Measurements from ENCODE around the gene FNDC3B. TPM values are rescaled to one million over a fixed set of nuclear protein-coding genes. Genes with fewer than 3 reads are reported as not detected.

Gene FNDC3B
- total and polyA plus RNA-seq, 2 of the 8 experiments (the other 6 are each of a cell fraction or from before 2014, with no cell fraction given), result 14.1 to 44.4 TPM

GRCh38 chr3:172048599-172048998 is 9.2 kb downstream of the FNDC3B start:
- H2BK12ac ChIP-seq (ENCODE audit: low read depth, low read length), result no peak overlapping the region
- no peak overlapping the region for H3K18ac ChIP-seq (ENCODE audit: extremely low read depth, low read length)
- no peak overlapping the region for H3K4me2 ChIP-seq (ENCODE audit: insufficient read depth in 1 of 2, low read depth in 2 of 2, low read length in 2 of 2)
- no peak overlapping the region for H2BK120ac ChIP-seq (replicated peaks; ENCODE audit: low read depth, low read length)
- H3K4me1 ChIP-seq (replicated peaks in 1 of 4; ENCODE audit: control insufficient read depth in 3 of 4, insufficient read depth in 4 of 4, low read length in 3 of 4), result peaks cover 0 to 3% (median 2%) of the 10 kb centered on the region in 4 experiments; a peak in 3 of 7 replicates
- H3K23ac ChIP-seq (ENCODE audit: insufficient read length), result no peak overlapping the region
- peaks cover 5% of the 10 kb centered on the region in 2 experiments for H4K20me1 ChIP-seq (replicated peaks in 1 of 2; ENCODE audit: control insufficient read depth in 1 of 2, insufficient read depth in 2 of 2, low read length in 2 of 2)
- DNase-seq (ENCODE audit: low read depth in 1 of 2, low spot score in 2 of 2), result no peak
- H4K91ac ChIP-seq (replicated peaks; ENCODE audit: insufficient read length, low read length), result no peak overlapping the region
- H3K79me1 ChIP-seq (ENCODE audit: low read depth, low read length), result peaks cover 3% of the 10 kb centered on the region; the same call in 1 of the 2 replicates
- no peak overlapping the region for H2AFZ ChIP-seq (ENCODE audit: low read length)
- CTCF ChIA-PET (ENCODE audit: partially characterized antibody), result no interaction called here
- H4K5ac ChIP-seq (ENCODE audit: insufficient read length, low read depth, low read length), result no peak overlapping the region
- 95% methylated on average over 2 of the region's 2 CpGs; no CpG with 5 or more reads in 1 of the 2 experiments for WGBS, 2 experiments (ENCODE audit: extremely low coverage in 1 of 2, insufficient coverage in 1 of 2, insufficient read length in 1 of 2, insufficient replicate concordance in 2 of 2, low coverage in 1 of 2, low lambda C conversion rate in 2 of 2, missing lambda C conversion rate in 1 of 2)
- H3K4ac ChIP-seq (replicated peaks; ENCODE audit: insufficient read length, low read depth, low read length), result no peak overlapping the region
- H3K27ac ChIP-seq (ENCODE audit: low read depth, low read length), result no peak overlapping the region
- no peak overlapping the region for H2BK20ac ChIP-seq (ENCODE audit: low read length)
- no peak overlapping the region for H2AK5ac ChIP-seq (ENCODE audit: low read depth, low read length)
- POLR2A ChIA-PET (ENCODE audit: partially characterized antibody), result no interaction called here
- no peak overlapping the region for H3K56ac ChIP-seq (replicated peaks; ENCODE audit: insufficient read length, low read depth, low read length)
- H3K14ac ChIP-seq (ENCODE audit: insufficient read length), result no peak overlapping the region
- no peak overlapping the region for H4K8ac ChIP-seq (ENCODE audit: extremely low read depth, insufficient read depth, low read length)
- H3K79me2 ChIP-seq (ENCODE audit: control insufficient read depth in 1 of 2, insufficient read depth in 2 of 2, low read length in 2 of 2), result peaks cover 3 to 92% of the 10 kb centered on the region in 2 experiments
- H3K9me3 ChIP-seq (ENCODE audit: insufficient read depth in 2 of 2, low read depth in 1 of 2, low read length in 1 of 2), result no peaks in the 10 kb centered on the region
- peaks cover 0 to 6% (median 1%) of the 10 kb centered on the region in 4 experiments; a peak in 2 of 8 replicates for H3K36me3 ChIP-seq (ENCODE audit: control insufficient read depth in 2 of 4, insufficient read depth in 4 of 4, low read length in 3 of 4)
- FAIRE-seq, result no peak
- H2BK5ac ChIP-seq (ENCODE audit: low read depth, low read length), result no peak overlapping the region
- no peak overlapping the region for H2BK15ac ChIP-seq (ENCODE audit: low read length)
- no peaks in the 10 kb centered on the region for H3K27me3 ChIP-seq (replicated peaks in 1 of 4; ENCODE audit: control insufficient read depth in 3 of 4, extremely low read depth in 1 of 4, insufficient read depth in 3 of 4, low read length in 3 of 4)
- no peak overlapping the region for H3K4me3 ChIP-seq (ENCODE audit: extremely low read depth in 1 of 4, insufficient read depth in 2 of 4, low read depth in 3 of 4, low read length in 4 of 4)
- H3K23me2 ChIP-seq (ENCODE audit: low read depth, low read length), result 0 out of 2 replicates have a peak, but pooled peaks cover 2% of the 10 kb centered on the region
- no peak overlapping the region for H3K9ac ChIP-seq (replicated peaks in 1 of 4; ENCODE audit: extremely low read depth in 1 of 4, low read depth in 3 of 4, low read length in 3 of 4)
- TF ChIP-seq RXRA (IDR thresholded peaks at IDR 0.05; ENCODE audit: insufficient read depth, low read depth, low read length), result no peak
- TF ChIP-seq JUN (IDR thresholded peaks at IDR 0.05; ENCODE audit: low read depth, low read length), result no peak
- TF ChIP-seq ZNF274 (IDR thresholded peaks at IDR 0.05; ENCODE audit: borderline replicate concordance, extremely low read depth, low read length), result no peak
- TF ChIP-seq RFX5 (IDR thresholded peaks at IDR 0.05; ENCODE audit: borderline replicate concordance, low read depth, low read length), result no peak
- no peak for TF ChIP-seq ASH2L (IDR thresholded peaks at IDR 0.05; ENCODE audit: low read length)
- no peak for TF ChIP-seq TEAD4 (IDR thresholded peaks at IDR 0.05; ENCODE audit: low read depth, low read length)
- TF ChIP-seq CHD1 (IDR thresholded peaks at IDR 0.05; ENCODE audit: low read depth, low read length), result no peak
- TF ChIP-seq GTF2F1 (IDR thresholded peaks at IDR 0.05; ENCODE audit: borderline replicate concordance, low read depth, low read length), result no peak
- TF ChIP-seq GABPA (IDR thresholded peaks at IDR 0.05; ENCODE audit: borderline replicate concordance, insufficient read depth, low read length), result no peak
- no peak for TF ChIP-seq SIN3A (conservative IDR thresholded peaks at IDR 0.05 in 1 of 2, IDR thresholded peaks at IDR 0.05 in 1 of 2; ENCODE audit: low read depth in 1 of 2, low read length in 2 of 2)
- TF ChIP-seq CBX8 (IDR thresholded peaks at IDR 0.05; ENCODE audit: borderline replicate concordance, low read depth, low read length), result no peak
- TF ChIP-seq RAD21 (IDR thresholded peaks at IDR 0.05 in 1 of 2, conservative IDR thresholded peaks at IDR 0.05 in 1 of 2; ENCODE audit: low read depth in 2 of 2, low read length in 2 of 2), result no peak
- no peak for TF ChIP-seq POLR2AphosphoS5 (IDR thresholded peaks at IDR 0.05; ENCODE audit: low read depth, low read length)
- no peak for TF ChIP-seq EZH2 (IDR thresholded peaks at IDR 0.05; ENCODE audit: low read depth, low read length, severe bottlenecking)
